Endometrium (tissue), 2 donors: Measurements from ENCODE around the gene LRRC36.
"Not testable (repeated sequence)": the region's sequence is repeated elsewhere in the genome, so short reads cannot be mapped to it uniquely, and the experiment has no call there.

Experiments used
- FAIRE-seq: peaks from 2 replicates; lab custom pipeline; 2012; peaks lifted over from hg19 to GRCh38; lab: Jason Lieb, UNC
- donor health status: control.
- donor health status: control.

The LRRC36 gene

DNA sequence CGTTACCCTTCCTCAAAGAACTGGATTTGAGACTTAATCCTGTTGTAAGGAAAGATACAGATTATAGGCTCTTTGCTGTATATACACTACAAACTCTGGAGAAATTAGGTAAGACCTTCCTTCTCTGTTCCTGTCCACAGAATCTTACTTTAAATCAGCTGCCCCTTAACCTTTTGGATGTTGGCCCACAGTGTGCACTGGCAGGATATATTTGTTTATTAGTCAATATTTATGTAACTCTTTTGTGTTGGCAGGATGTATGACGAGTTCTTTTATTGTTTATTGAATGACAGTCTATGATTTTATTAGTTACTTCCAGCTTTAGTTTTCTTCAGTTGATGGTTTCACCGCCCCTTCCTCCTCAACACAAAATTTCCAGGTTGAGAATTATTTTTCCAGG is 19.7 kb downstream of the LRRC36 start:
- no peak for FAIRE-seq

GRCh38 chr16:67349172-67349571 is 22.6 kb downstream of the LRRC36 start:
- no peak for FAIRE-seq

GRCh38 chr16:67350324-67350723 is 23.7 kb downstream of the LRRC36 start:
- no peak for FAIRE-seq

DNA sequence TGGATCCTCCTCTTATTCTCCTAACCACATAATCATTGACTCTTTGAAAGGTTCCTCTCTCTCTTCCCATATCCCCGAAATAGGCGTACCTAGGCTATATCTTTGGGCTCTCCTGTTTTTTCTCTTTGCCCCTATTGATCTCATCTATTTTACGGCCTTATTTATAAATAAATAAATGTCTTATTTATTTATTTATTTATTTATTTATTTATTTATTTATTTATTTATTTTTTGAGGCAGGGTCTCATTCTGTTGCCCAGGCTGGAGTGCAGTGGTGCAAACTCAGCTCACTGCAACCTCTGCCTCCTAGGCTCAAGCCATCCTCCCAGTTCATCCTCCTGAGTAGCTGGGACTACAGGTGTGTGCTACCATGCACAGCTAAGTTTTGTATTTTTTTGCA is 25.8 kb downstream of the LRRC36 start:
- not testable (repeated sequence) for FAIRE-seq

GRCh38 chr16:67356396-67356795 is 29.8 kb downstream of the LRRC36 start:
- no peak for FAIRE-seq

DNA sequence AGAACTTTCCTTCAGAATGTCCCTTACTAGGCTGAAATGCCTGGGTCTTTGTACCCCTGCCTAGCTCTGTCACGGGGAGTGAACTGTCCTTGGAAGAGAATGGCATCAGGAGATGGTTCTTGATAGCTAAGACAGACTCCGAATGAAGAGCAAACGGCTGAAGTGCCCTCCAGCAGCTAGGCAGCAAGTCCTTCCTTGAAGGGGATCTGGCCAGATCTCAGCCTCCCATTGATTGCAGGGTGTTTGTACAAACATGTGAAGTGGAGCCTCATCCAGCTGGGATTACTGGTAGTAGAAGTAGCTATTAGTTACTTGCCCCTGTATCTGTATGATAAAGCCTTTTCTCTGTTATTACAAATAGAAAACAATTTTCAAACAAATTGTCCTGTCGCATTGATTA is 30.9 kb downstream of the LRRC36 start:
- no peak for FAIRE-seq

GRCh38 chr16:67359540-67360269 is 33.1 kb downstream of the LRRC36 start:
- not testable (repeated sequence) for FAIRE-seq

GRCh38 chr16:67361038-67361437 is 34.4 kb downstream of the LRRC36 start:
- FAIRE-seq = no peak

DNA sequence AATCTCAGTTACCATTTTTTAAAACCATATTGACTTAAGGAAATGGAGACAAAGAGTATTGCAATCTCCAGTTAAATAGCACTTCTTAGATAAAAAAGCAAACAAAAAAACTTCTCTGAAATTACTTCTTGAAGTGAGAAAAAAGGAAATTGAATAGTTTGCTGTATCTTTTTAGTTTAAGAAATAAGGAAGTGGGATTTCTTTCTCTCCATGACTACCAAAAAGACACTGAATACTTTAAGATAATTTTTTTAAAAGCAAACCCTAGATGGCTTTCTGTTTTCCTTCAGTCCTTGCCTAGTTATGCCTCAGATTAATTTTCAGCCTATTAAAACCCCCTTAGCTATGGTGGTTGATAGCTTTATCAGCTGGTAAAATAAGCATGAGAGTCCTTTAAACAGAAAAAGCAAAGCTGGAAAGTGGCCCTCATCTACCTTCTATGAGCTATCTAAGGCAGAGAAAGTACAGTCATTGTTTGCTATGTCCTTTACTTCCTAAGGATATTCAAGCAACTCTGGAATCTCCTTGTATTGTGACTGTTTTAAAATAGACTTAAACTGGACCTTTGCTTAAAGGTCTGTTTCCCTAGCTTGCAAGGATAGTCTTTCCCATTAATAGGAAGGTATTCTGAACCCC is 38.1 kb downstream of the LRRC36 start:
- no peak for FAIRE-seq

DNA sequence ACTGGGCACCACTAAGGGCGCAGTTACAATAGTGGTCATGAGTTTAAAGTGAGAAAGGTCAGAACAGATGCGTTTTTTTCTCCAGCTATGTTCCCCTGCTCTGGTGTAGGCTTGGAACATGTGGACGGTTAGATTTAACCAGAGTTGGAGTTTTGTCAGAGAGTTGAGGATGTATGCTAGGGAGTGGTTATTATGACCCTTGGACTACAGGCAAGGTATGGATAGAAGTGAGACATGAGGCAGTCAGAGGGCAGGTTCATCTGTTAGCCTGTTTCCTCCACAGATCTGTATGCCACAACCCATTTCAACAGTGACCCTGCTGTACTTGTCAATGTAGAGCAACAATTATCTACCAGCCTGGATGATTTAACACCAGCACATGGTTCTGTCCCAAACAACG is 44.0 kb downstream of the LRRC36 start:
- no peak for FAIRE-seq

DNA sequence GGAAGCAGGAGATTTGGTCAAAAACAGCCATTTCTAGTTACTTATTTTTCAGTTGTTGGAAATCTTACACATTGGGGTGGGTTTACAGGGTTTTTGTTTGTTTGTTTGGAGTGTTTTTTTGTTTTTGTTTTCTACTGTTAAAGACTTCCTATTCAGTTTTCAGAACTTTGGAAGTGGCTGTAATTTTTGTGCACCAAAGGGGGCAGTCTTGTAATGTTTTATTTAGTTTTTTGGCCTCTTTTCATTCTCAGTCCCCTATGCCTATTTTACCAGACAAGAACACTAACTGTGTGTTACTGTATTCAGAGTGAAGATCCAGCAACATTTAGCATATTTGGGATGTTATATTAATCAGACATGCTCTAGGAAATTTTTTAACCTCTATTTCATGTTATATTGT is 46.0 kb downstream of the LRRC36 start:
- peak; percentile 4 for FAIRE-seq

DNA sequence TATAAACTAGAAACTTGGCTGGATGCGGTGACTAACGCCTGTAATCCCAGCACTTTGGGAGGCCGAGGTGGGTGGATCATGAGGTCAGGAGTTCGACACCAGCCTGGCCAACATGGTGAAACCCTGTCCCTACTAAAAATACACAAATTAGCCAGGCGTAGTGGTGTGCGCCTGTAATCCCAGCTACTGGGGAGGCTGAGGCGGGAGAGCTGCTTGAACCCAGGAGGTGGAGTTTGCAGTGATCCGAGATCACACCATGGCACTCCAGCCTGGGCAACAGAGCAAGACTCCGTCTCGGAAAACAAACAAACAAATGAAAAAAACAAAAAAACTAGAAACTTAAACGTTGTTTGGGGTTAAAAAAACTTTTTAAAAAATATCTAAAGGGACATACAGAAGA is 49.4 kb downstream of the LRRC36 start:
- FAIRE-seq = not testable (repeated sequence)

DNA sequence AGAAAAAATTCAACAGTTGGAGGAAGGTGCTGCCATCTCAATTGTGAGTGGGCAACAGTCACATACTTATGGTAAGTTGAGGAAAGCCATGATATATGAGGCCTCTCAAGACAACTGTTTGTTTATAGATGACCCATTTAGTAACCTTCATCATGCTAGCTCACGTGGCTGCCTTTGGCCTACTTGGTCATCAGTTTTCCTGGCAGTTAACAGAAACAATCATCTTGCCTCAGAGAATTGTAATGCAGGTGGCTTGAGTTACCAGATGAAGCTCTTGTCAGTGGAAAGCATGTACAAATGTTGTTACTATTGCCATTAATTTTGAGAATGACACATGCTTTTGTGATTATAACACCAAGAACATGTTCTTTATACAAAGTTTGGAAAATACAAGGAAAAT is 52.0 kb downstream of the LRRC36 start:
- no peak for FAIRE-seq

- FAIRE-seq = no peak
Measured at GRCh38 chr16:67383284-67383683, 56.7 kb downstream of the LRRC36 start.

GRCh38 chr16:67384778-67385510 is 58.3 kb downstream of the LRRC36 start:
- FAIRE-seq = no peak

DNA sequence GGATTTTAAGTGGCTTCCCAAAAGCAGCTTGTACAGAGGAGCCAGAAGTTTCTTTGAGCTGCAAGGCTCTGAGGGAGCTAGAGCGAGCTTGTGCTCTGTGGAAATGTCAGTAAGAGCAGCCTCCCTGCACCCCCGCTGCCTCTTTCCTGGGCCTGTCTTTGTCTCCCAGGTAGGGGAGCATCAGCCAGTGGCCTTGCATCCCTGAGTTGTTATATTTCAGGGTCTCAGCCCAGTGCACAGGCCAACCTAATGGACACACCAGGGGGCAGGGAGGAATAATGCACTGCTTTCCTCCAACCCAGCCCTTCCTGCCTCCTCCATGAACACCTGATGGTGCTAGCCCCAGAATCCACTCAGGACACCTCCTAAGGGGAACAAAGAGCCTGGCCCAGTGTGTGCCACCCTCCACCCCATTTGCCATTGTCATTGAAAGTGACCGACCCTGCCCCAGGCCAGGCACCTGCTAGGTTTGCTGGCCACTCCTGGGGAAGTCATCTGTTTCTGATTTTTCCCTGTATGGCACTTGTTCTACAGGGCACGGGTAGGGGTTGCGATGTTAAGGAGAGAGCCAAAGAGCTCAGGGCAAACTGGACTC is 60.3 kb downstream of the LRRC36 start:
- no peak for FAIRE-seq

- FAIRE-seq = no peak
Measured at GRCh38 chr16:67387479-67388079, 61.0 kb downstream of the LRRC36 start.

- no peak for FAIRE-seq
Measured at GRCh38 chr16:67388191-67388590, 61.6 kb downstream of the LRRC36 start.

DNA sequence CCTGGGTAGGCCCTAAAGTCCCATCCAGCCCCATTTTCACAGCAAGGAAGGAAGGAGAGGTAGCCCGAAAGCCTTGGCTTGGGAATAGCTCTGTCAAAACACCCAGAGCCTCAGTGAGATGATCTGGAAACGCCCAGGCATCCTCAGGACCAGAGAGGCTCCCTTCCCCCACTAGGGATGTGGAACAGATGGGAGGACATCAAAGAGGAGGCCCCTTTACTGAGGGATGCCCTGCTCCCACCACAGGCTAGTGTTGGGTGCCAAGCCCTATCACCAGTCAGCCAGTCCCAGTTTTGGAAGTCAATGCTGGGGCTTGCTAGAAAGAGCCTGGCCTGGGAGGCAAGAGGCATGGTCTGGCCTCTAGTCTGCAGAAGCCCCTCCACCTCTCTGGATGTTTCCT is 62.0 kb downstream of the LRRC36 start:
- no peak for FAIRE-seq

DNA sequence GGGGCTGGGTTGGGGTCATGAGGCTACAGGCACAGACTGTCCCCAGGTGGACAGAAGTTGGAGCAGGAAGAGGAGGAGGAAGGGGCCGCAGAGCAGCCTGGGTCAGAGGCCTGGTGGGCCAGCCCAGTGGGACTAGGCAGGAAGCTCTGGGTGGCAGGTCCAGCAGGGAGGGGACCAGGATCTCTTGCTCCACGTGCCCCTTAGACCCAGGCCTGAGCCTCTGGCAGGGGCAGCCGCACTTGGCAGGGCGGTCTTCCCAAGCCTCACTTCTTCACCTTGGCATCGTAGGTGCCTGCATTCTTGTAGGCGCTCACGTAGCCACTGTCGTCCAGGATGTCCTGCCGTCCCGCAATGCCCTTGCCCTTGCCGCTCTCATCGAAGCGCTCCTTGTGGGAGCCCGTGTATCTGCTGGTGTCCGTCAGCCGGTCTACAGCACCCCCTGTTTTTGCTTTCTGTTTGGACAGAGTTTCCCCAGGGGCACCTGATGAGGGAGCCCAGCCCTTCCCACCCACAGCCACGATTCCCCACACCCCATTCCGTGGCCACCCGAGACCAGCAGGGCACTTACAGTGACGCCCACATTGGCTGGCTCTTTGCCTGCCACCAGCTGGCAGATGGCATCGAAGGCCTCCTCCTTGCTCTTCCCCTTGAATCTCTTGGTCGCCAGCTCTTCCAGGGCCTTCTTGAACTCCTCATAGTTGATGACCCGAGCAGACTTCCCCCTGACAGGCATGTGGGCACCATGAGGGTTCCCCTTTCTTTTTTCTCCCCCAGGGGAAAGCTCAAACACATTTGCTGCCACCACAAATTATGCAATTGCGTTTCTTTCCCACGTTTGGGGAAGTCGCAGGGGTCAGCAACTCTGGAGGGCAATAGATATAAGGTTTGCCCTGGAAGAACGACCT is 63.5 kb downstream of the LRRC36 start:
- FAIRE-seq = no peak

- no peak for FAIRE-seq
Measured at GRCh38 chr16:67390816-67391423, 64.3 kb downstream of the LRRC36 start.
